KBM-7 (cell line): ENCODE results near the gene MS4A18.
"Not testable (repeated sequence)": the region's sequence is repeated elsewhere in the genome, so short reads cannot be mapped to it uniquely, and the experiment has no call there.

ENCODE experiments used
- DNase-seq: peaks from one replicate; pipeline ENCODE4 v3.0.0-alpha.2; 2015
- in situ Hi-C: fragments of 300-500 bp; cut with MboI; formaldehyde crosslinking; loops from 2 replicates; pipeline ENCODE4 v1.14.3; 2020; ENCODE audit warnings: low sequenced_read_pairs, low pct_unique_long_range_greater_than_20kb, mixed read lengths

MS4A18 gene

GRCh38 chr11:60720460-60720859 is 4.1 kb upstream of the MS4A18 start:
- in situ Hi-C loops, result loop anchor here (25.0 kb wide), 1 partner anchor 467 kb away; no protein-coding TSS in a partner anchor
- no peak for DNase-seq

GRCh38 chr11:60725592-60725991 is 1.1 kb downstream of the MS4A18 start:
- no peak for DNase-seq
- in situ Hi-C loops, result no loop called here

GRCh38 chr11:60731586-60731985 is 7.1 kb downstream of the MS4A18 start:
- in situ Hi-C loops, result no loop called here
- no peak for DNase-seq

GRCh38 chr11:60734279-60734678 is 9.8 kb downstream of the MS4A18 start:
- DNase-seq, result no peak
- in situ Hi-C loops, result no loop called here

- in situ Hi-C loops, result no loop called here
- no peak for DNase-seq
Observed at GRCh38 chr11:60739114-60739513, 14.6 kb downstream of the MS4A18 start.

GRCh38 chr11:60740573-60740972 is 16.1 kb downstream of the MS4A18 start:
- DNase-seq, result no peak
- in situ Hi-C loops, result loop anchor here (10.0 kb wide), 1 partner anchor 54 kb away; no protein-coding TSS in a partner anchor

- in situ Hi-C loops, result loop anchor here (10.0 kb wide), 1 partner anchor 53 kb away; no protein-coding TSS in a partner anchor
- DNase-seq, result no peak
Observed at GRCh38 chr11:60741421-60741820, 16.9 kb downstream of the MS4A18 start.

GRCh38 chr11:60743058-60743457 is 18.5 kb downstream of the MS4A18 start:
- in situ Hi-C loops, result loop anchor here (10.0 kb wide), 1 partner anchor 52 kb away; no protein-coding TSS in a partner anchor
- no peak for DNase-seq

GRCh38 chr11:60744114-60744513 is 19.6 kb downstream of the MS4A18 start:
- in situ Hi-C loops, result loop anchor here (10.0 kb wide), 1 partner anchor 51 kb away; no protein-coding TSS in a partner anchor
- DNase-seq, result no peak

GRCh38 chr11:60747359-60747873 is 22.9 kb downstream of the MS4A18 start:
- in situ Hi-C loops, result loop anchor here (10.0 kb wide), 1 partner anchor 47 kb away; no protein-coding TSS in a partner anchor
- no peak for DNase-seq

- DNase-seq, result no peak
- in situ Hi-C loops, result loop anchor here (10.0 kb wide), 1 partner anchor 47 kb away; no protein-coding TSS in a partner anchor
Observed at GRCh38 chr11:60748225-60748624, 23.7 kb downstream of the MS4A18 start.

- in situ Hi-C loops, result loop anchor here (10.0 kb wide), 1 partner anchor 46 kb away; no protein-coding TSS in a partner anchor
- DNase-seq, result no peak
Observed at GRCh38 chr11:60748821-60749220, 24.3 kb downstream of the MS4A18 start.

GRCh38 chr11:60750911-60751310 is 26.4 kb downstream of the MS4A18 start:
- DNase-seq, result no peak
- in situ Hi-C loops, result no loop called here

GRCh38 chr11:60753309-60753708 is 28.8 kb downstream of the MS4A18 start:
- no peak for DNase-seq
- in situ Hi-C loops, result no loop called here

- no peak for DNase-seq
- in situ Hi-C loops, result no loop called here
Observed at GRCh38 chr11:60754887-60755286, 30.4 kb downstream of the MS4A18 start.

GRCh38 chr11:60756307-60757032 is 31.9 kb downstream of the MS4A18 start, which contains the start of gene MS4A15:
TSS of gene MS4A15 (plus strand) at chr11:60756867. CDS start at chr11:60763734, 6,867 bp downstream.
- in situ Hi-C loops, result no loop called here
- peak; percentile 60 for DNase-seq

- DNase-seq, result no peak
- in situ Hi-C loops, result no loop called here
Observed at GRCh38 chr11:60757231-60757800, 32.8 kb downstream of the MS4A18 start.

GRCh38 chr11:60758671-60759070 is 34.2 kb downstream of the MS4A18 start:
- in situ Hi-C loops, DNase-seq: not testable (repeated sequence)

GRCh38 chr11:60759438-60760225 is 35.1 kb downstream of the MS4A18 start:
- DNase-seq, result peak; percentile 89
- in situ Hi-C loops, result not testable (repeated sequence)
